Keratinocyte (primary cell): ENCODE results near the gene RAET1G. TPM values are rescaled to one million over a fixed set of nuclear protein-coding genes. Genes with fewer than 3 reads are reported as not detected.

Experiments
- DNase-seq: peaks from one replicate; pipeline ENCODE4 v3.0.0-alpha.2; 2011; ENCODE audit warnings: low read depth, missing footprints, low spot score
- FAIRE-seq: peaks from 2 replicates; lab custom pipeline; 2011; peaks lifted over from hg19 to GRCh38; lab: Jason Lieb, UNC
- H2AFZ ChIP-seq: 2 replicates; pipeline ENCODE4 v1.6.0; 2012; ENCODE audit warnings: low read length, control low read depth, inconsistent platforms; ENCODE audit not compliant: control insufficient read depth
- H3K27ac ChIP-seq: 2 replicates; pipeline ENCODE4 v1.5.1; 2011; ENCODE audit warnings: low read length; ENCODE audit not compliant: control insufficient read depth, insufficient read depth
- H3K27me3 ChIP-seq: 3 replicates; pipeline ENCODE4 v1.6.0; 2011; ENCODE audit warnings: low read length; ENCODE audit not compliant: control insufficient read depth, insufficient read depth; ENCODE audit errors: extremely low read depth
- H3K36me3 ChIP-seq, 2 experiments: 2 replicates in 1 of 2; 3 replicates in 1 of 2; pipeline ENCODE4 v1.5.1; 2011; ENCODE audit warnings: low read length in 2 of 2, mild to moderate bottlenecking in 1 of 2; ENCODE audit not compliant: control insufficient read depth in 2 of 2, insufficient read depth in 2 of 2; ENCODE audit errors: extremely low read depth in 1 of 2
- H3K4me1 ChIP-seq: 3 replicates; pipeline ENCODE4 v1.5.1; 2011; ENCODE audit warnings: low read length; ENCODE audit not compliant: control insufficient read depth, insufficient read depth; ENCODE audit errors: extremely low read depth
- H3K4me2 ChIP-seq: 3 replicates; pipeline ENCODE4 v1.6.0; 2011; ENCODE audit warnings: low read depth, low read length; ENCODE audit not compliant: control insufficient read depth, insufficient read depth; ENCODE audit errors: extremely low read depth
- H3K4me3 ChIP-seq, 3 experiments: fragments of 200-600 bp in 1 of 3; sonication (generic) in 1 of 3; 2 replicates in 2 of 3; 3 replicates in 1 of 3; pipeline ENCODE4 v1.5.1; 2011 to 2016; ENCODE audit warnings: low read length in 3 of 3, mild to moderate bottlenecking in 3 of 3, control low read depth in 2 of 3, inconsistent platforms in 1 of 3, low read depth in 1 of 3, mixed read lengths in 1 of 3, mixed run types in 1 of 3, moderate library complexity in 1 of 3; ENCODE audit not compliant: control insufficient read depth in 2 of 3, insufficient read depth in 2 of 3; ENCODE audit errors: extremely low read depth in 1 of 3
- H3K79me2 ChIP-seq: 2 replicates; pipeline ENCODE4 v1.6.0; 2012; ENCODE audit warnings: low read length; ENCODE audit not compliant: control insufficient read depth, insufficient read depth
- H3K9ac ChIP-seq: 3 replicates; pipeline ENCODE4 v1.6.0; 2011; ENCODE audit warnings: low read length; ENCODE audit not compliant: control insufficient read depth, insufficient read depth; ENCODE audit errors: extremely low read depth
- H3K9me1 ChIP-seq: 3 replicates; pipeline ENCODE4 v1.6.0; 2011; ENCODE audit warnings: low read length; ENCODE audit not compliant: control insufficient read depth, insufficient read depth; ENCODE audit errors: extremely low read depth
- H3K9me3 ChIP-seq: 2 replicates; pipeline ENCODE4 v1.5.1; 2012; ENCODE audit warnings: low read depth, low read length; ENCODE audit not compliant: control insufficient read depth
- H4K20me1 ChIP-seq: 3 replicates; pipeline ENCODE4 v1.6.0; 2011; ENCODE audit warnings: low read length; ENCODE audit not compliant: control insufficient read depth, insufficient read depth; ENCODE audit errors: extremely low read depth
- EZH2 ChIP-seq: IDR thresholded peaks from one replicate; pipeline ENCODE4 v1.6.1; 2012; ENCODE audit warnings: inconsistent platforms, mild to moderate bottlenecking, low read length, moderate library complexity
- dilution Hi-C: fragments of 300-500 bp; cut with MboI; formaldehyde crosslinking; loops from one replicate; pipeline ENCODE4 v1.7.0; 2020; ENCODE audit warnings: low sequenced_read_pairs; ENCODE audit not compliant: extremely low pct_ligation_motif_present
- polyA plus RNA-seq, 5 experiments: library from polyadenylated mRNA; depleted of rRNA in 3 of 5; stranded (reverse) in 3 of 5; stranded (forward) in 1 of 5; unstranded in 1 of 5; fragments of >200 nt; gene quantifications; 1 replicate in 1 of 5; 2 replicates in 3 of 5; 3 replicates in 1 of 5; pipeline versions ENCODE4 v1.2.1 to v1.2.3, GENCODE V29; 2011 to 2012; ENCODE audit warnings: missing spikeins in 2 of 5, low read depth in 1 of 5, low replicate concordance in 1 of 5
- TF ChIP-seq, protein P1 (sequence below), 3 experiments: IDR thresholded peaks in 1 of 3; conservative IDR thresholded peaks in 1 of 3; optimal IDR thresholded peaks in 1 of 3; 2 replicates in 2 of 3; 3 replicates in 1 of 3; pipeline versions ENCODE3 to v1.5.1; 2011; ENCODE audit warnings: low read length in 3 of 3, mild to moderate bottlenecking in 3 of 3, moderate library complexity in 2 of 3, control low read depth in 1 of 3, inconsistent platforms in 1 of 3; ENCODE audit not compliant: insufficient read depth in 2 of 3; ENCODE audit errors: extremely low read depth in 1 of 3

RAET1G gene
- polyA plus RNA-seq, 1 donor (not counting 4 experiments of a cell fraction or from before 2014, with no cell fraction given), result 16.4 TPM

DNA sequence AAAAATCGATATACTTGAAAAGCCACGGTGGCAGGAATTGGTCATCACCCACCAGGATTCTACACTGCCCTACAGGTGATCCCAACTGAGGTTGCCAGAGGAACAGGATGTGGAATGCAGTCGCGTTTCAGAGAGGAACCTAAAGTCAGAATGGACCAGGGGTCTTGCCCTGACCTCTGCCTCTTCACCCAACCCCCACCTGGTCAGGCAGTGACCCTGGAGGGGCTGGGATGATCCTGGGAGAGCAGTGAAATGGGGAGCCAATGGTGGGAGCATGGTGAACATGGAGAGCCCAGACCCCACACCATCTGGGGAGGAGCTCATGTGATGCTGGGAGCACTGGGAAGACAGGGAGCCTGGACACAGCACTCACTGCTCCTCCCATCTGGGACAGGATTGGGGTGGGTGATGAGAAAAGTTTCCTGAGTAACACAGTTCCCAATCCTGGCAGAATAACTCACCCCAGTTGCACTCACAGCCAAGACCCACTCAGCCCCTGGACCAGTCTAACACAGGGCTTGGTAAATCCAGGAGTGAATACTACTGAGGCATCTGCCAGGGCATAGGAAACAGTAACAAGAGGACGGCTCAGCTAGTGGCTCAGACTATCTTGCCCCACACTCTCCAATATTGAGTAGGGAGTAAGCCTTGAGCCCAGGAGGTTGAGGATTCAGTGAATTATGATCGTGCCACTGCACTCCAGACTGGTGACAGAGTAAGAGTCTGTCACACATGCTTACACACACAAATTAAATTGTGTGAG lies 17.2 kb upstream of the RAET1G start:
- Histone ChIP-seq H2AFZ (no peak overlapping the region), H3K79me2 (no peaks in the 10 kb centered on the region)

DNA sequence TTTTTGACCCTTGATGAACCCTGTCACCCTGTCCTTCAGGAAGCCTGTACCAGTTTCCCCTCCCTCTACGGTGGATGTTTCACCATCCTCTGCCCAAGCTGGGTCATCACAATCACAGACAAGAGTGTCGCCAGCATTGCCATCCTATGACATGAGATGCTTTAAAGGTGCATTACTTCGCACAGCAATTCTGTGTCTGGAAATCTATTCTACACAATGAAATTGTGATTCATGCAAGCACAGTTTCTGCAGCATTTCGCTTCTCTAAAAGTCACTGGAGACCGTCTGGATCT lies 16.4 kb upstream of the RAET1G start:
- H3K27ac ChIP-seq, result no peak overlapping the region
- H3K4me1 ChIP-seq, result peaks cover 13% of the 10 kb centered on the region
- H3K9me1 ChIP-seq, result no peaks in the 10 kb centered on the region
- no peak overlapping the region for H3K4me3 ChIP-seq
- no peaks in the 10 kb centered on the region for H3K79me2 ChIP-seq
- H4K20me1 ChIP-seq, result no peaks in the 10 kb centered on the region
- no peak for FAIRE-seq
- H3K27me3 ChIP-seq, result peaks cover 16% of the 10 kb centered on the region
- no peak overlapping the region for H3K9ac ChIP-seq
- TF ChIP-seq, protein P1, sequence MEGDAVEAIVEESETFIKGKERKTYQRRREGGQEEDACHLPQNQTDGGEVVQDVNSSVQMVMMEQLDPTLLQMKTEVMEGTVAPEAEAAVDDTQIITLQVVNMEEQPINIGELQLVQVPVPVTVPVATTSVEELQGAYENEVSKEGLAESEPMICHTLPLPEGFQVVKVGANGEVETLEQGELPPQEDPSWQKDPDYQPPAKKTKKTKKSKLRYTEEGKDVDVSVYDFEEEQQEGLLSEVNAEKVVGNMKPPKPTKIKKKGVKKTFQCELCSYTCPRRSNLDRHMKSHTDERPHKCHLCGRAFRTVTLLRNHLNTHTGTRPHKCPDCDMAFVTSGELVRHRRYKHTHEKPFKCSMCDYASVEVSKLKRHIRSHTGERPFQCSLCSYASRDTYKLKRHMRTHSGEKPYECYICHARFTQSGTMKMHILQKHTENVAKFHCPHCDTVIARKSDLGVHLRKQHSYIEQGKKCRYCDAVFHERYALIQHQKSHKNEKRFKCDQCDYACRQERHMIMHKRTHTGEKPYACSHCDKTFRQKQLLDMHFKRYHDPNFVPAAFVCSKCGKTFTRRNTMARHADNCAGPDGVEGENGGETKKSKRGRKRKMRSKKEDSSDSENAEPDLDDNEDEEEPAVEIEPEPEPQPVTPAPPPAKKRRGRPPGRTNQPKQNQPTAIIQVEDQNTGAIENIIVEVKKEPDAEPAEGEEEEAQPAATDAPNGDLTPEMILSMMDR (optimal IDR thresholded peaks at IDR 0.05 in 1 of 3, IDR thresholded peaks at IDR 0.05 in 1 of 3, conservative IDR thresholded peaks at IDR 0.05 in 1 of 3; ENCODE audit: extremely low read depth in 1 of 3, insufficient read depth in 2 of 3, low read length in 3 of 3), result no peak
- TF ChIP-seq EZH2, result no peak
- peak overlapping the region; percentile 87 for H3K4me2 ChIP-seq
- dilution Hi-C loops, result no loop called here
- no peaks in the 10 kb centered on the region for H3K9me3 ChIP-seq
- DNase-seq, result no peak
- no peaks in the 10 kb centered on the region for H3K36me3 ChIP-seq
- H2AFZ ChIP-seq, result no peak overlapping the region

More for the DNA sequence above, 17.2 kb upstream of the RAET1G start:
- TF ChIP-seq, protein P1 (optimal IDR thresholded peaks at IDR 0.05 in 1 of 3, IDR thresholded peaks at IDR 0.05 in 1 of 3, conservative IDR thresholded peaks at IDR 0.05 in 1 of 3; ENCODE audit: extremely low read depth in 1 of 3, insufficient read depth in 2 of 3, low read length in 3 of 3), result no peak
- no peak for TF ChIP-seq EZH2
- dilution Hi-C loops, result no loop called here
- Histone ChIP-seq H3K9me1 (no peaks in the 10 kb centered on the region), H3K4me3 (no peak overlapping the region), H3K9me3 (no peaks in the 10 kb centered on the region), H3K27me3 (peaks cover 16% of the 10 kb centered on the region), H3K4me2 (no peak overlapping the region), H3K9ac (no peak overlapping the region), H3K36me3 (no peaks in the 10 kb centered on the region), H3K4me1 (peaks cover 13% of the 10 kb centered on the region), H4K20me1 (no peaks in the 10 kb centered on the region), H3K27ac (no peak overlapping the region)
- no peak for FAIRE-seq
- DNase-seq, result no peak
